HG03097 (cell line): Measurements from ENCODE around the gene OR51L1.

Experiments
- ATAC-seq: cut with Tn5 transposase; IDR thresholded peaks from one replicate; pipeline ENCODE4 v1.9.1; 2021; ENCODE audit not compliant: unreplicated experiment, low FRiP score

Gene OR51L1

GRCh38 chr11:5046226-5046625 is 51.6 kb downstream of the OR51L1 start, which contains the start of gene OR52J3:
OR52J3 (plus strand) TSS chr11:5046526; CDS start chr11:5046526, 0 bp downstream.
- no peak for ATAC-seq

DNA sequence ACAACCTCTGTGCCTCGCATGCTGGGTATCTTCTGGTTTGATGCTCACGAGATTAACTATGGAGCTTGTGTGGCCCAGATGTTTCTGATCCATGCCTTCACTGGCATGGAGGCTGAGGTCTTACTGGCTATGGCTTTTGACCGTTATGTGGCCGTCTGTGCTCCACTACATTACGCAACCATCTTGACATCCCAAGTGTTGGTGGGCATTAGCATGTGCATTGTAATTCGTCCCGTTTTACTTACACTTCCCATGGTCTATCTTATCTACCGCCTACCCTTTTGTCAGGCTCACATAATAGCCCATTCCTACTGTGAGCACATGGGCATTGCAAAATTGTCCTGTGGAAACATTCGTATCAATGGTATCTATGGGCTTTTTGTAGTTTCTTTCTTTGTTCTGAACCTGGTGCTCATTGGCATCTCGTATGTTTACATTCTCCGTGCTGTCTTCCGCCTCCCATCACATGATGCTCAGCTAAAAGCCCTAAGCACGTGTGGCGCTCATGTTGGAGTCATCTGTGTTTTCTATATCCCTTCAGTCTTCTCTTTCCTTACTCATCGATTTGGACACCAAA is 52.2 kb downstream of the OR51L1 start:
- no peak for ATAC-seq
